SK-N-SH treated with all-trans-retinoic acid at 6 μM for 48 hours (cell line): Measurements from ENCODE around the gene SEMA6D.

ENCODE experiments used
- ARNTL ChIP-seq: fragments of 450-650 bp; formaldehyde crosslinking; IDR thresholded peaks from 2 replicates; pipeline ENCODE4 v1.5.0; 2020; ENCODE audit warnings: low read depth, mild to moderate bottlenecking, moderate library complexity, borderline replicate concordance
- GLIS3 ChIP-seq: fragments of 250-450 bp; sonication (Bioruptor Pico); IDR thresholded peaks from 2 replicates; pipeline ENCODE4 v1.5.0; 2020; ENCODE audit warnings: mild to moderate bottlenecking, moderate library complexity
- ZFP30 ChIP-seq: fragments of 450-650 bp; formaldehyde crosslinking; IDR thresholded peaks from 2 replicates; pipeline ENCODE4 v1.5.0; 2022; ENCODE audit warnings: mild to moderate bottlenecking, moderate library complexity
- TF ChIP-seq, protein P1 (sequence below): fragments of 250-450 bp; sonication (Bioruptor Pico); IDR thresholded peaks from 2 replicates; pipeline ENCODE4 v1.8.0; 2020; ENCODE audit warnings: mild to moderate bottlenecking, moderate library complexity, borderline replicate concordance

DNA sequence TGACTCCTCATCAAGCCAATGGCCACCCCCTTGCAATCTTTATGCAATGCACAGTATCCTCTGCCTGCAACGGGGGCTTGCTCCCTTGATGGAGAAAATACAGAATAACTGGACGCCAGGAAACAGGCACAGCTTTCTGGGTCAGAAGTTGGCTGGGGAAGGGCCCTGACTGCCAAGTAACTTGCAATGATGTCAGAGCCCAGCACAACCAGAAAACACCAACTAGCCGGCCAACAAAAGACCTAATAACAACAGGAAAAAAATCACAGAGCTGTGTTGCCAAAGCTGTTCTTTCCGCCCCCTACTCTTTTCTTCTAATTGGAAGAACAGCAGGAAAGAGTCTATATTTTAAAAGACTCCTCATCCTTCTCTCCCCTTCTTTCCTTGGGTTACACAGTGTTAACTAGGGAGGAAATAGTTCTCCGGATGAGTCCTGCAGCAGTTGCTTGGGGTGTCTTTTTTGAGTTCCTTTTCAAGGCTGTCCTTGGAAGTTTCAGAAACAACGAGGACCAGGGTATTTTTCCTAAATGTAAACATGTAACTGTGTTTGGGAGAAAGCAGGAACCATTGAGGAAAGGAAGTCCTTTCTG, 1.4 kb upstream of the SEMA6D start:
- TF ChIP-seq ARNTL (CRISPR knock-in tag), result no peak
- TF ChIP-seq, protein P1, sequence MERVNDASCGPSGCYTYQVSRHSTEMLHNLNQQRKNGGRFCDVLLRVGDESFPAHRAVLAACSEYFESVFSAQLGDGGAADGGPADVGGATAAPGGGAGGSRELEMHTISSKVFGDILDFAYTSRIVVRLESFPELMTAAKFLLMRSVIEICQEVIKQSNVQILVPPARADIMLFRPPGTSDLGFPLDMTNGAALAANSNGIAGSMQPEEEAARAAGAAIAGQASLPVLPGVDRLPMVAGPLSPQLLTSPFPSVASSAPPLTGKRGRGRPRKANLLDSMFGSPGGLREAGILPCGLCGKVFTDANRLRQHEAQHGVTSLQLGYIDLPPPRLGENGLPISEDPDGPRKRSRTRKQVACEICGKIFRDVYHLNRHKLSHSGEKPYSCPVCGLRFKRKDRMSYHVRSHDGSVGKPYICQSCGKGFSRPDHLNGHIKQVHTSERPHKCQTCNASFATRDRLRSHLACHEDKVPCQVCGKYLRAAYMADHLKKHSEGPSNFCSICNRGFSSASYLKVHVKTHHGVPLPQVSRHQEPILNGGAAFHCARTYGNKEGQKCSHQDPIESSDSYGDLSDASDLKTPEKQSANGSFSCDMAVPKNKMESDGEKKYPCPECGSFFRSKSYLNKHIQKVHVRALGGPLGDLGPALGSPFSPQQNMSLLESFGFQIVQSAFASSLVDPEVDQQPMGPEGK (CRISPR knock-in tag), result no peak
- no peak for TF ChIP-seq GLIS3
- TF ChIP-seq ZFP30, result no peak
